HG03520 (cell line): ENCODE measurements around the gene UST.

Source experiments
- ATAC-seq: cut with Tn5 transposase; IDR thresholded peaks from one replicate; pipeline ENCODE4 v1.9.1; 2021; ENCODE audit warnings: mild to moderate bottlenecking, moderate library complexity; ENCODE audit not compliant: unreplicated experiment

Gene UST, protein sequence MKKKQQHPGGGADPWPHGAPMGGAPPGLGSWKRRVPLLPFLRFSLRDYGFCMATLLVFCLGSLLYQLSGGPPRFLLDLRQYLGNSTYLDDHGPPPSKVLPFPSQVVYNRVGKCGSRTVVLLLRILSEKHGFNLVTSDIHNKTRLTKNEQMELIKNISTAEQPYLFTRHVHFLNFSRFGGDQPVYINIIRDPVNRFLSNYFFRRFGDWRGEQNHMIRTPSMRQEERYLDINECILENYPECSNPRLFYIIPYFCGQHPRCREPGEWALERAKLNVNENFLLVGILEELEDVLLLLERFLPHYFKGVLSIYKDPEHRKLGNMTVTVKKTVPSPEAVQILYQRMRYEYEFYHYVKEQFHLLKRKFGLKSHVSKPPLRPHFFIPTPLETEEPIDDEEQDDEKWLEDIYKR

DNA sequence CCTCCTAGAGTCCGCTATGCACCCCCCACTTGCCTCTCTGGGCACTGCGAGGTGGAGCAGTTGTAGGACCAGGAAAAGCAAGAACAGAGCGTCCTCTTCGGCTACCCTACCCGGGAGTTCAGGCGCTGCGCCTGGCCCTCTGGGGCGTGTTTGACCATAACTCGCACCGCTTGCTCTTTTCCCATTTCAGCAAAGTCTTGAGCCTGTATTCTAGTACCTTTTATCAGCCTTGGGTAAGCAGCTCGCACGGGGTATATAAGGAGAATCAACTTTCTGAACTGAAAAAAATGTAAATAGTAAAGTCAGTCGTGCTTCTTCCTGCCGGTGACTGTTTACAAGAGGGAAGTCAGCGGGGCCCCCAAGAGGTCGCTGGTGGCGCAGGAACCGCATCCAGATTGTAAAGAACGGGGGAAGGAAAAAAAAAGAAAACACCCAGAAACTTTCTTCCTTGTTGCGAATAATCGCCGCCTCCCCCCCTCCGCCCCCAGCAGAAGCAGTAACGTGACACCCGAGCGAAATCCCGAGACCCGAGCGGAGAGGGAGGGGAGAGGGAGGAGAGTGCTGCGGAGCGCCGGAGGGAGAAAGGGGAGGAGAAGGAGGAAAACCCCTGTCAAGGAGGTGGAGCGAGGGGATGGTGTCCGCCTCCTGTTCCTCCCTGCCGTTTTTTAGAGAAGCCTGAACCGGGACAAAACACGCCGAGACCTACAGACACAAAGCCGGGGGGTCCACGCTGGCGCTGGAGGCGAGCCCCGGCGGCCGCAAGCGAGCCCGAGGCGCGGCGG lies at the start of gene UST:
UST (plus strand) TSS at position 668 of the 782 bp plus-strand sequence. CDS start 401 bp downstream, outside the sequence.
- no peak for ATAC-seq

DNA sequence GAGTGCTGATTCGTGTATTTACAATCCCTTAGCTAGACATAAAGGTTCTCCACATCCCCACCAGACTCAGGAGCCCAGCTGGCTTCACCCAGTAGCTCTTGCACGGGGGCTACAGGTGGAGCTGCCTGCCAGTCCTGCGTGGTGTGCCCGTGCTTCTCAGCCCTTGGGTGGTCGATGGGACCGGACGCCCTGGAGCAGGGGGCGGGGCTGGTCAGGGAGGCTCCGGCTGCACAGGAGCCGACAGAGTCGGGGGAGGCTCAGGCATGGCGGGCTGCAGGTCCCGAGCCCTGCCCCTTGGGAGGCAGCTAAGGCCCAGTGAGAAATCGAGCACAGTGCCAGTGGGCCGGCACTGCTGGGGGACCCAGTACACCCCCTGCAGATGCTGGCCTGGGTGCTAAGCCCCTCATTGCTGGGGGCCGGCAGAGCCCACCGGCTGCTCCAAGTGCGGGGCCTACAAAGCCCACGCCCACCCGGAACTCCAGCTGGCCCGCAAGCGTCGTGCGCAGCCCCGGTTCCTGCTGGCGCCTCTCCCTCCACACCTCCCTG lies 48.9 kb upstream of the UST start:
- no peak for ATAC-seq

DNA sequence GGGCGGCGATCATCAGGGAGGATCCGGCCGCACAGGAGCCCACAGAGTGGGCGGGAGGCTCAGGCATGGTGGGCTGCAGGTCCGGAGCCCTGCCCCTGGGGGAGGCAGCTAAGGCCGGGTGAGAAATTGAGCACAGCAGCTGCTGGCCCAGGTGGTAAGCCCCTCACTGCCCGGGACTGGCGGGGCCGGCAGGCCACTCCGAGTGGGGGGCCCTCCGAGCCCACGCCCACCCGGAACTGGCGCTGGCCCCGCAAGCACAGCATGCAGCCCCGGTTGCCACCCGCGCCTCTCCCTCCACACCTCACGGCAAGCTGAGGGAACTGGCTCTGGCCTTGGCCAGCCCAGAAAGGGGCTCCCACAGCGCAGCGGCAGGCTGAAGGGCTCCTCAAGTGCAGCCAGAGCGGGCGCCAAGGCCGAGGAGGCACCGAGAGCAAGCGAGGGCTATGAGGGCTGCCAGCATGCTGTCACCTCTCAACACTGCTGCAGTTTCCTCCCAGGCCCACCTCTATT lies 48.1 kb upstream of the UST start:
- ATAC-seq, result no peak

DNA sequence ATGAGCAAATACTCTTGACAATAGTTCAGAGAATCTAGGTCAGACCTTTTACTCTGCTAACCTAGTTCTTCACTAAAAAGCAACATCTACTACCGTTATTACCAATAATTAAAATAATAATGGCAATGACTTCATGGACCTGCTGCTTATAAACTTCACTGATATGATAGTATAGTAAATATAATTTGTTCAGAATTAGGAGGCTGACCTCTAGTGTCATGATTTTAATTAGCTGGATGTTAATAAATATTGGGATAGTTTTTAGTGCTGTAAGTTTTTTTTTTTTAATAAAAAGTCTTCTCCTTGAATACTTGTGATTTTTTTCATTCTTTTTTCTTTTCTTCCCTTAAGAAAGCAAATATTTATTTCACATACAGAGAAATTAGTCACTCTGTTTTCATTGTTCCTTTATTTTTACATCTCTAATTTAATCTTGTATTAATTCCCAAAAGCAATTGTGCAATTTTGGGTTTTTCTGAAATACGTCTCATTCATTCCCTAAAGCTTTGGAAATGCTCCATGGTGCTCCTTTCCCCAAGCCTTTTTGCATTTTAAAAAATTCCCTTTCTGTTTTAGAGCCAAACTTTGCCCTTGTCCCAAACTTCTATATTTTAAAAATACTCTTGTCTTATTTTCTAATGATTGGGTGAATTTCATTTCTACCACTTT lies 46.6 kb upstream of the UST start:
- no peak for ATAC-seq

DNA sequence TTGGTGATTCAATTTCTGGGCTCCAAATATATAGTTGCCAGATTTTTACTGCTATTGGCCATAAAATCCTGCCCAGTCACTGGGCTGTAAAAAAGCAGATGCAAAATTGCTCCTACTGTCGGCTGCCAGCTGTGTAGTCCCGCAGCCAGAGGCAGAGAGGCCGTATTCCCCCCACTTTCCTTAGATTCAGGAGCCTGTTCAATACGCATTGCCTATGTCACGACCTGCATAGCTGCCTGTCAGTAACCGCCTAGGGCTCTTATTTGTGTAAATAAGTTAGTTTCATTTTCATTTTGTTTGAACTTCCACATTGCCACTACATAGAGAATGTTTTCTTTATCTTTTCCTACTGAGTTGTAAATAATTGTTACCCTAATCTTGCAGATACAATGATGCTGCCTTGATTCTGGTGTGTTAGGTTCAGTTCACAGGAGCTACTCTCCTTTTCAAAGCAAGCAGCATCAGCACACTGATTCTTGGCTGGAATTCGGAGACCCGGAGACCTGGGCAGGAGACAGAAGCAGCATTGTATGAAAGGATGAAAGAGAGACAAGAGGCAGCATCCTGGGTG lies 46.0 kb upstream of the UST start:
- ATAC-seq, result no peak

DNA sequence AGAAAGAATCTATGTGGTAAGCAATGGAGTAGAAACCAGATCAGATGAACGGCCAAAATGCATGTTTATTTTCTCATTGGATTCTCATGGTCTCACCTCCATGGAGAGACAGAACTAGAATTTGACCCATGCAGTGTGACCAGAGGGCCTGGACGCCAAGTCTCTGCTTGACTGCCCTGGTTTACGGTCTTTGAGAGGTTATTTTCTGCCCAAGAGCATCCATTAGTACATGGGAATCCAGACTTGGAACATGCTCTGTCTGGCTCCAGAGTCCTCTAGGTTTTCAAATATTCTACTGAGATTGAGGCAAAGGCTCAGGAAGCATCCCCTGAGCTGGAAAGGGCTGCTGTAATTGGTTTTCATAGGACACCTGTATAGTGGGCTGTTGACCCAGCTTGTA lies 45.5 kb upstream of the UST start:
- ATAC-seq, result no peak

DNA sequence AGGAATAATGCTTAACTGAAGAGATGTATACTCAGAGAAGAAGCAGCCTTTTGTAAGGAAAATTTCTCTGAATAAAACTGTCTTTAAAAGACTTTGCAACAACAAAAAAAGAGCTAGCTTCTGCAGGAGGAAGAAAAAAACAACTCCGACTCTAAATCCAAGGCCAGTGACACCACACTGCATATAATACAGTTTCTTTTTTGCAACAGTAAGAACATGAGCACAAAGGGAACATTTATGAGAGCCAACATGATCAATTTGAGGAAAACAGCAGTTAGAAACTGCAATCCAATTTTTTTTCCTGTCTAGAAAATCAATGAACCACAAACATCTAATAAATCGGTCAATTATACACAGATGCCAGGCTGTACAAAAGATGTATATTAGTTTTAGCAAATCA lies 42.9 kb upstream of the UST start:
- ATAC-seq, result no peak

DNA sequence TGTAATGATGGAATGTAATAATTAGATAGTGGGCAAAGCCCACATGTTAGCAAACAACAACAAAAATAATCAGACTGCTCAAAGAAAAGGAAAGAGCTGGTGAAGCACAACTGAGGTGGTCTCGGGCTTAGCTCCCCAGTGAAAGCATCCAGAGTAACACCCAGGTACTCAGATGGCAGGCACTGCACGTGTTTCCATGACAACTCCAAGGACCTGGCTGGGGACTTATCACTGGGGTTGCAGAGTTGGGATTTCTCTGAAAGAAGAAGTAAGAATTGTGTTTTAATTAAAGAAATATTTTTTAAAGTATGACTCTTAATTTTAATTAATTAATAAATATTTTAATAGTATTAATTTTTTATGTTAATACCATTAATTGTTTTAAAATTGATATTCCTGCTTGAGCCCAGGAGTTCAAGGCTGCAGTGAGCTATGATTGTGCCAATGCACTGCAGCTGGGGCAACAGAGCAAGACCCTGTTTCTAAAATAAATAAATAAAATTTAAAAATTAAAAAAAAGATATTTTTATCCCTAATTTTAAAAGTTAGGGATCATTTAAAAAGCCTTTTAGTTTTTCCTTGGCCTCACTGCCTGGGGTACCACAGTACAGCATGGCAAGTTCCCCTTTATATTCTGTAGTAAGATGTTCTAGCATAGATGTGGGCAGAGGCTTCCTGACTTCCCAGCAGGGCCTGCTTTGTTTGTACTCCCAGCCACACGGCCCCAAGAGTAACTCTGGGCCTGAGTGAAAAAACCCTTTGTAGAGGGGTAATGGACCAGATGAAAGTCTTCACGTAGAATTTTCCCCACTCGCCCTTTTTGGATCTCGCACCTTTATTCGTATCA lies 42.2 kb upstream of the UST start:
- no peak for ATAC-seq

DNA sequence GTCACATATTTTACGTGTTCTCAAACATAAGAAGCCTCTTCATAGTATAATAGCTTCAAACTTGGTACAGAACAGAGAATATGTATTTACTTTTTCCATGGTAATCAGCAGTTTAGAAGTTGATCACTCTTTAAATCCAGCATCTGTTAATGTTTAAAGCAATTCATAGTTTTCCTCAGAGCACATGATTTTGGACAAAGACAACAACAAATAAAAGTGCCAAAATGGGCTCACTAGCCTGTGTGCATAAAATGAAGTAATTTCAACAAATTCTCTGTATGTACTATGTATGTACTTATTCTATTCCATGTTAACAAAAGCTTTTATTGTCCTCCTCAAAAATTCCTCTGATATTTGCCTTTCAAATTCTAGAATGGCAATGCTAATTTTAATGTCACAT lies 38.1 kb upstream of the UST start:
- ATAC-seq, result no peak

DNA sequence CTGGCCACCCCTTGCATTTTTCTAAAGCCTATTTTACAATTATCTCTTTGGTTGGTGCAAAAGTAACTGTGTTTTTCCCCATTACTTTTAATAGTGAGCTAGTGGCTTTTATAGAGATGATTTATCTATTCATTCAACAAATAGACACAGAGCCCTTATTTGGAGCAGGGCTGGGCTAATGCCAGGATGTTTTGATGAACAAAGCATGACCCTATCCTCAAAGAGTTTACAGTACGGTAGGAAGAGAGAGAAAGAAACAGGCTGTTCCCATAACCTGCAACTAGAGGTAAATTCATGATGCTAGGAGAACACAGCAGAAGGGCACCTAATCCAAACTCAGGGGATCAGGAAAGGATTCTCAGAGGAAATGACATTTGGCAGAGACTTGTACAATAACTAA lies 37.3 kb upstream of the UST start:
- no peak for ATAC-seq

DNA sequence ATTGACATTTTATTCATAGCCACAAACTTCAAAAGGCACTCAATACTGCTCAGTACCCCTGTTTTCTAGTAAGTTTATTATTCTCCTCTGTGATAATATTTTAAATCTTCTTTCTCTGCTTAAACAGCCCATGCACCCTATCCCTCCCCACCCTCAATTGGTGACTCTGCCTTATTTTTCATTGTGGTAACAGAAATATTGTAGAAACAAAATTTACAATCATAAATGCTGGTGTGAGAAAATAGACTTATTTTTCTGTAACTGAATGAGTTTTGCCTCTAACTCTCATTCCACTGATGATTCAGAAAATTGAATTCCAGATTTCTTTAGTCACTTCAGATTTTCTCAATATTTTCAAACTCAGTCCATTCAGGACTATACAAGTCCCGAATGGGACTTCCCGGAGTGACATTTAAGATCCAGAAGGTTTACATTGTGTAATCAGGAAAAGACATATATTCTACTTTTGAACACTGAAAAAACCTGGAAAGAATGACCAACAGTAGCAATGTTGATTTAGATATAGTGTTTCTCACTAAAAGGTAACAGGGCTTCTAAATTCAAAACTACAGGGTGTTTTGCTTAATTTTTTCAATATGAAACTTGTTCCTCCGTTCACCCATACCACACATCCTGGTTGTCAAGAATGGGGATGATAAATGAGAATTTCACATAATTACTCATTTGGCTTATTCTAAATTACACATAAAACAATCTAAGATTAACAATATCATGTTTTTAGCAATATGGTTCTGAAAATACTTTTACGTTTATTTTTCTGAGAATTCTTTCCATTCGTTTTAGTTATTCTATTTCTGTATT lies 34.8 kb upstream of the UST start:
- no peak for ATAC-seq

DNA sequence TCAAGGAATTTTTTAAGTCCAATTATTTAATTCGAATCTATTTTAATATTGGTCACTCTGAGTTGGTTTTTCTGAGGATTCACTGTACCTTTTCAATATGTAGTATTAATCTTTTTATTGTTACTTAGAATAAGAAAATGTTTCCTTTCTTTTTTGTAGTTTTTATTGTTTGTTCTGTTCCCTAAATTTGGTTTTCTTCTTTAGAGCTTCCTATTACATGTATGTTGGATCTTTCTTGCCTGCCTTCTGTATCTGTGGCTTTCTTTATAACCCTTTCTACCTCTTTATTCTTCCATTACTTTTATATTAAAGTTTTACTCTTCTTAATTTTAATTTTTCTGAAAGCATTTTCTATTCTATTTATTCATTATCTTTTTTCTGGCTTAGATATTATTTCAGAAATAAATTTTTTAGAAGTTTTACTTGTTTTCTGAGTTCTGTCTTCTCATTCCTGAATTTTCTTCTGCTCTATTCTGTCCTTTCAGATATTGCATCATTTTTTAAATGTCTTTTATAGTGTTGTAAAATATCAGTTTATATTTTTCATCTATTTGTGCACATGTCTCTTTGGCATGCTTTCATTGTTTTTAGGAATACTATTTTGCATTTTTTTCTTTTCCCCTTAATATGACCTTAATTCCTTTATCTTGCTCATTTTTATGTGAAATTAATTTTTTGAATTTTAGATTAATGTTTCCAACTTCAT lies 33.6 kb upstream of the UST start:
- ATAC-seq, result no peak

DNA sequence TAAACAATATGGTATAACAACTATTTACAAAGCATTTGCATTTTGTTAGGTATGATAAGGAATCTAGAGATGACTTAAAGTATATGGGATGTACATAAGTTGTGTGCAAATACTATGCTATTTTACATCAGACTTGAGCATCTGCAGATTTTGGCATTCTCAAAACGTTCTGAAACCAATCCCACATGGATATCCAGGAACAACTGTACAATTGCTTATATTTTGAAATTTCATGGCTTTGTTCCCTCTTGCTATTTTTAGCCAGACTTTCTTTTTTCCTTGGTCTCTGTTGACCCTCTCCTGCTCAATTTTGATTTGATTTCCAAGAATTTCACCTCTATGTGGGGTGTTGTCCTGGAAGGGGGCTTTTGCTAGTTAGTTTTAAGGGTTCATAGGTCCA lies 32.9 kb upstream of the UST start:
- no peak for ATAC-seq

DNA sequence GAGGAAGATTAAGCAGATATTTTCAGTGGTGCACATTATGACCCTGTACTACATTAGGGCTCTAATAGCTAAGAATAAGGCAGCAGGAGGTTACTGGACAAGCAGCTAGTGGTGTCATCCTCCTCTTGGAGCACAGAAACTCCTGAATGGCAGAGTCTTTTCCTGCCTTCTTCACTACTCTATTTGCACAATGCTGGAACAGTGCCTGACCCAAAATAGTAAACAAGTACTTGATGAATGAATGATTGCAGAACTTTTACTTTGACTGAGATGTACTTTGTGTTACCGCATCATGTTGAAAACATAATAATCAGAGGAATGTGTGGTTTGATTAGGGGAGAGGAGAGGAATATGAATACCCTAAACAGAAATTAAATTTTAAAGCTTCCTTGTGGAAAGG lies 30.0 kb upstream of the UST start:
- no peak for ATAC-seq

DNA sequence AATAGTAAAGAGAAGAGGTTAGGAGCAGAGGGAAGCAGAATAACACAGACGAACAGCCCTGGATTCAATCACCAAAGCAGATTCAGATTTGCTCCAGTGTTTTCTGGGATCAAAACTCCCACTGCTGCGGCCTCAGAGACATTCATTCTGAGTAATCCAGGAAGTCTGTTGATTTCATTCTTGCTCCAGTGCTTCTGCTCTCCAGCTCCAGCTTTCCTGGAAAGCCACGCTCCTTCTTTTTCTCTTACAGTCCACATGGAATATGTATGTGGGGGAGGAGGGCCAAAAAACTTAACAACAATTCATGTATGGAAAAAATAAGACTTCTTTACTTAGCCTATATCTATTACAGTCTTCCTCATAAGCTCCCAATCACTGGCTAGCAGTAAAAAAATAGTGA lies 26.4 kb upstream of the UST start:
- ATAC-seq, result no peak

DNA sequence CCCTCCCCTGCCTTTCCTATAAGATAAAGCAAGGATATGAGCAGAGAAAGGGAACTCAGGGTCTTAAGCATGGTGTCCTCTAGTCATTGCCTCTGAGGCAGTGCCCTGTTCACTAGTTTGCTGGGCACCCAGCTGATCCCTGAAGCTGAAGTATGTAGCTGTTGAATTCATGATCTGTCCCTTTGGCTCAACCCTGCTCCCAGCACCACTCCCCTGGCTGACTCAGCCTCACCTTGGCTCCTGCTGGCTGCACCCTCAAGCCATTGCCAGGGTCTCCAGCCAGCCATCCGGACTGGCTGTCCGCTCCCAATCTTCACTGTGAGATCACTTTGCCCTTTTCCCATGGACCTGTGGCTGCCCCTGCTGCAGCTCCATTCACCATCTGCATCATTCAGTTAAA lies 25.9 kb upstream of the UST start:
- no peak for ATAC-seq

DNA sequence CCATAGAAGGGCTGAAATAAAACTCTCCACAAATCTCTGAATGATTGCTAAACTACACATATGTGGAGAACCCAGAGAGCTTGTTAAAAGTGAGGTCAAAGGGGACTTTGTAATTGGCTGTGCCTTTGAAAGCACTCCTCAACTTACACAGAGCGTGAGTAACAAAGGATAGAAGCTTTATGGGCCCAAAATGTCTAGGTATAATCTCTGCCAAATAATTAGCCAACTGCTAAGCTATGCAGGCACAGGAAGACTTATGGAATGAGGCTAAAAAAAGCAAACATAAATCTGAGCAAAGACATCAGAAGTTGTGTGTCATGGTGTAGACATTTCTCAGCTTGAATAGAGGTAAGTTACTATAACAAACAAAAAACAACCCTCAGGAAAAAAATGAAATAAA lies 23.3 kb upstream of the UST start:
- ATAC-seq, result no peak

DNA sequence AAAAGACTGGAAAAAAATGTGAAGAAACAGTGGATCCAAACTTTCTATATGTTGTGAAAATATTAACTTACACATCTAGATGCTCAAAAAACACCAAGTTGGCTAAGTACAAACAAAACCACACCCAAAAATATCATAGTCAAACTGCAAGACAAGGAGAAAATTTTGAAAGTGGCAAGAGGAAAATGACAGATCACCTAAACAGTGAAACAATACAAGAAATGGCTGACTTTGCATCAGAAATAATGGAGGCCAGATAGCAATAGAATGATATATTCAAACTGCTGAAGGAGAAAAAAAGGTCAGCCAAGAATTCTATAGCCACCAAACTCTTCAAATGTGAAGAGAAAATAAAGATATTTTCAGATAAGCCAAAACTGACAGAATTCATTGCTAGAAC lies 22.4 kb upstream of the UST start:
- no peak for ATAC-seq

DNA sequence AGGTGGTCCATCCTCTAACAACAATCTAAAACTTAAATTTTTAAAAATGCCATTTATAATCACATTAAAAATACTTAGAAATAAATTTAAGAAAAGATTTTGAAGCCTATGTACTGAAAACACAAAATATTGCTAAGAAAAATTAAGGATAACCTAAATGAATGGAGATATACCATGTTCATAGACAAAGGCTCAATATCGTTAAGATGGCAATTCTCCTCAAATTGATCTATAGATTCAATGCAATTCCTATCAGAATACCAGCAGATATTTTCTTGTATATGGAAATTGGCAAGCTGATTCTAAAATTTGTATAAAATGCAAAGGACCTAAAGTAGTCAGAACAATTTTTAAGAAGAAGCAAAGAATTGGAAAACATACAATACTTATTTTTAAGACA lies 19.7 kb upstream of the UST start:
- no peak for ATAC-seq
